SK-N-SH (cell line): ENCODE results near the gene MTPN. TPM values are rescaled to one million over a fixed set of nuclear protein-coding genes. Genes with fewer than 3 reads are reported as not detected.

Experiments
- CTCF ChIA-PET: fragments of 300-600, 350-600 bp; formaldehyde crosslinking; extraction: SDS; loops from one replicate; lab custom pipeline; 2021; lab: Yijun Ruan, JAX
- POLR2A ChIA-PET: fragments of 350-600 bp; sonication (Branson Sonifier 250); formaldehyde crosslinking; extraction: SDS; loops from one replicate; lab custom pipeline; 2020; ENCODE audit warnings: antibody characterized with exemption, inconsistent platforms; lab: Yijun Ruan, JAX
- DNase-seq: peaks from one replicate; pipeline ENCODE4 v3.0.0; 2012
- H2AFZ ChIP-seq: fragments of 200-600 bp; sonication (generic); 2 replicates; pipeline ENCODE4 v1.8.1; 2016; ENCODE audit warnings: antibody characterized with exemption, mild to moderate bottlenecking, low read depth
- H3F3A ChIP-seq: fragments of 200-600 bp; sonication (generic); replicated peaks from 2 replicates; pipeline ENCODE3; 2016; ENCODE audit warnings: antibody characterized with exemption, mild to moderate bottlenecking; ENCODE audit not compliant: insufficient read depth
- H3K27ac ChIP-seq, 2 experiments: fragments of 200-500 bp in 1 of 2; fragments of 200-600 bp in 1 of 2; sonication (Bioruptor generic) in 1 of 2; sonication (generic), shearing (Covaris generic) in 1 of 2; 2 replicates each; pipeline versions ENCODE4 v1.5.1 to v1.6.1; 2014 to 2016; ENCODE audit warnings: low read depth in 2 of 2, inconsistent platforms in 1 of 2, low read length in 1 of 2, mild to moderate bottlenecking in 1 of 2, mixed read lengths in 1 of 2
- H3K27me3 ChIP-seq: fragments of 200-600 bp; sonication (generic), shearing (Covaris generic); 2 replicates; pipeline ENCODE4 v1.6.1; 2016; ENCODE audit warnings: mixed run types; ENCODE audit not compliant: insufficient read depth
- H3K36me3 ChIP-seq, 2 experiments: fragments of 200-500 bp in 1 of 2; fragments of 200-600 bp in 1 of 2; sonication (Bioruptor generic) in 1 of 2; sonication (generic) in 1 of 2; replicated peaks in 1 of 2; 2 replicates each; pipeline versions ENCODE3 to v1.5.1; 2014 to 2016; ENCODE audit warnings: low read length in 1 of 2, mild to moderate bottlenecking in 1 of 2; ENCODE audit not compliant: insufficient read depth in 2 of 2, control insufficient read depth in 1 of 2
- H3K4me1 ChIP-seq, 2 experiments: fragments of 200-500 bp in 1 of 2; fragments of 200-600 bp in 1 of 2; sonication (Bioruptor generic) in 1 of 2; sonication (generic), shearing (Covaris generic) in 1 of 2; 2 replicates each; pipeline versions ENCODE4 v1.5.1 to v1.6.1; 2014 to 2016; ENCODE audit warnings: low read depth in 1 of 2, low read length in 1 of 2, mixed run types in 1 of 2; ENCODE audit not compliant: insufficient read depth in 2 of 2, control insufficient read depth in 1 of 2
- H3K4me2 ChIP-seq: fragments of 200-600 bp; sonication (generic), shearing (Covaris generic); 2 replicates; pipeline ENCODE4 v1.6.1; 2017; ENCODE audit warnings: mixed run types
- H3K4me3 ChIP-seq, 2 experiments: fragments of 200-500 bp in 1 of 2; fragments of 200-600 bp in 1 of 2; sonication (Bioruptor generic) in 1 of 2; sonication (generic), shearing (Covaris generic) in 1 of 2; 2 replicates each; pipeline versions ENCODE4 v1.5.1 to v1.8.1; 2014 to 2016; ENCODE audit warnings: low read depth in 2 of 2, inconsistent platforms in 1 of 2, low read length in 1 of 2, mild to moderate bottlenecking in 1 of 2, mixed read lengths in 1 of 2, moderate library complexity in 1 of 2
- H3K79me2 ChIP-seq: fragments of 200-600 bp; sonication (generic); 2 replicates; pipeline ENCODE4 v1.8.1; 2017; ENCODE audit warnings: mild to moderate bottlenecking; ENCODE audit not compliant: insufficient read depth
- H3K9ac ChIP-seq: fragments of 200-600 bp; sonication (generic); 2 replicates; pipeline ENCODE4 v1.6.1; 2017; ENCODE audit warnings: mixed run types
- H3K9me2 ChIP-seq: fragments of 200-600 bp; sonication (generic); 2 replicates; pipeline ENCODE4 v1.6.1; 2017; ENCODE audit warnings: mixed run types
- H3K9me3 ChIP-seq: fragments of 200-600 bp; sonication (generic); 2 replicates; pipeline ENCODE4 v1.6.1; 2017; ENCODE audit warnings: mixed run types, mild to moderate bottlenecking, moderate library complexity
- H4K20me1 ChIP-seq: fragments of 200-600 bp; sonication (generic); 2 replicates; pipeline ENCODE4 v1.6.1; 2017; ENCODE audit warnings: mild to moderate bottlenecking, mixed run types; ENCODE audit not compliant: insufficient read depth
- ELF1 ChIP-seq: IDR thresholded peaks from 2 replicates; pipeline ENCODE4 v1.4.0; 2012
- FOXJ3 ChIP-seq: sonication (generic); formaldehyde crosslinking; IDR thresholded peaks from 2 replicates; pipeline ENCODE4 v1.5.1; 2020; ENCODE audit warnings: mild to moderate bottlenecking, missing genetic modification reagents
- MEF2A ChIP-seq: IDR thresholded peaks from 2 replicates; pipeline ENCODE4 v1.4.0; 2012; ENCODE audit warnings: low read depth, borderline replicate concordance
- MXI1 ChIP-seq: IDR thresholded peaks from 2 replicates; pipeline ENCODE4 v1.6.1; 2012; ENCODE audit warnings: mild to moderate bottlenecking, low read depth, low read length, improper control_type of control experiment
- NRF1 ChIP-seq: IDR thresholded peaks from 2 replicates; pipeline ENCODE4 v1.6.1; 2012; ENCODE audit warnings: low read depth, mild to moderate bottlenecking, low read length
- SIN3A ChIP-seq: IDR thresholded peaks from 2 replicates; pipeline ENCODE4 v1.6.1; 2012; ENCODE audit warnings: low read depth, mild to moderate bottlenecking, low read length, moderate library complexity, borderline replicate concordance
- TAF1 ChIP-seq: IDR thresholded peaks from 2 replicates; pipeline ENCODE4 v1.6.1; 2012; ENCODE audit warnings: low read depth, mild to moderate bottlenecking, low read length, moderate library complexity, borderline replicate concordance
- YY1 ChIP-seq: IDR thresholded peaks from 2 replicates; pipeline ENCODE4 v1.4.0; 2012; ENCODE audit warnings: low read depth, mild to moderate bottlenecking
- WGBS: methylation state at CpG from one replicate; pipeline ENCODE4 v1.1.6; 2017; ENCODE audit warnings: low lambda C conversion rate; 5-methylcytosine and 5-hydroxymethylcytosine counted together
- polyA plus RNA-seq, 3 experiments: library from polyadenylated mRNA; depleted of rRNA; stranded (reverse); fragments of >200 nt; gene quantifications; 2 replicates each; pipeline ENCODE4 v1.2.3, GENCODE V29; 2012
- TF ChIP-seq, protein P1 (sequence below): IDR thresholded peaks from 2 replicates; pipeline ENCODE4 v1.4.0; 2012; ENCODE audit warnings: low read depth
- TF ChIP-seq, protein P2 (sequence below): IDR thresholded peaks from 2 replicates; pipeline ENCODE4 v1.6.1; 2012; ENCODE audit warnings: mild to moderate bottlenecking, low read depth, low read length, moderate library complexity
- TF ChIP-seq, protein P3 (sequence below): IDR thresholded peaks from 2 replicates; pipeline ENCODE4 v1.4.0; 2012; ENCODE audit warnings: low read depth, borderline replicate concordance
- TF ChIP-seq, protein P4 (sequence below): fragments of 200-600 bp; sonication (generic); IDR thresholded peaks from 2 replicates; pipeline ENCODE4 v1.6.1; 2017; ENCODE audit warnings: antibody characterized with exemption, mild to moderate bottlenecking, moderate library complexity
- TF ChIP-seq, protein P5 (sequence below): IDR thresholded peaks from 2 replicates; pipeline ENCODE4; 2012

The MTPN gene
- polyA plus RNA-seq, 1 of the 3 experiments (the other 2 are of a cell fraction) = 135 TPM

DNA sequence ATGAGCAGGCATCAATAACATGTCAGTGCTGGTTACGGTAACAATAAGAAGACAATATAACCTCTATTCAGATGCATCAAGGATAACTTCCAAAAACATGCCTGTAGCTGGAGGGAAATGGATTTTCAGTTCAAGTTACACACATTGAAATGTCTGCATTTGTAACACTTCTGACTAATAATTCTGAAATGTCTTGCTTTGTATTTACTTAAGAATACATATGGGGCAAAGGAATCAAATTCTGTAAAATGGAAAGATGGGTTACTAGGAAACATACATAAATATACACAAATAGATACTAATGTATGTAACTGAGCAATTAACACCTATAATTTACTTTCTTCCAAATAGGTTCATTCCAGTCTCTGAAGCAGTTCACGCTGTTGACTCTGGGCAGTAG is 18.6 kb upstream of the MTPN start:
- H4K20me1 ChIP-seq = no peaks in the 10 kb centered on the region
- H3K9ac ChIP-seq = no peak overlapping the region
- ChIA-PET POLR2A (interaction anchor here (0.6 kb wide), 1 partner anchor 1169 kb away, joined by 4 read pairs; no protein-coding TSS in a partner anchor), CTCF (interaction anchor here (0.9 to 4.1 kb wide), 2 partner anchors 13 to 195 kb away, joined by 4 to 26 read pairs; no protein-coding TSS in a partner anchor)
- no peaks in the 10 kb centered on the region for H3K9me2 ChIP-seq
- no peaks in the 10 kb centered on the region for H3K4me1 ChIP-seq
- no peaks in the 10 kb centered on the region for H3K36me3 ChIP-seq
- TF ChIP-seq, protein P1, sequence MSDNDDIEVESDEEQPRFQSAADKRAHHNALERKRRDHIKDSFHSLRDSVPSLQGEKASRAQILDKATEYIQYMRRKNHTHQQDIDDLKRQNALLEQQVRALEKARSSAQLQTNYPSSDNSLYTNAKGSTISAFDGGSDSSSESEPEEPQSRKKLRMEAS = no peak
- no peak for TF ChIP-seq ELF1
- TF ChIP-seq TAF1 = no peak
- TF ChIP-seq NRF1 = no peak
- no peak for TF ChIP-seq YY1
- TF ChIP-seq, protein P2, sequence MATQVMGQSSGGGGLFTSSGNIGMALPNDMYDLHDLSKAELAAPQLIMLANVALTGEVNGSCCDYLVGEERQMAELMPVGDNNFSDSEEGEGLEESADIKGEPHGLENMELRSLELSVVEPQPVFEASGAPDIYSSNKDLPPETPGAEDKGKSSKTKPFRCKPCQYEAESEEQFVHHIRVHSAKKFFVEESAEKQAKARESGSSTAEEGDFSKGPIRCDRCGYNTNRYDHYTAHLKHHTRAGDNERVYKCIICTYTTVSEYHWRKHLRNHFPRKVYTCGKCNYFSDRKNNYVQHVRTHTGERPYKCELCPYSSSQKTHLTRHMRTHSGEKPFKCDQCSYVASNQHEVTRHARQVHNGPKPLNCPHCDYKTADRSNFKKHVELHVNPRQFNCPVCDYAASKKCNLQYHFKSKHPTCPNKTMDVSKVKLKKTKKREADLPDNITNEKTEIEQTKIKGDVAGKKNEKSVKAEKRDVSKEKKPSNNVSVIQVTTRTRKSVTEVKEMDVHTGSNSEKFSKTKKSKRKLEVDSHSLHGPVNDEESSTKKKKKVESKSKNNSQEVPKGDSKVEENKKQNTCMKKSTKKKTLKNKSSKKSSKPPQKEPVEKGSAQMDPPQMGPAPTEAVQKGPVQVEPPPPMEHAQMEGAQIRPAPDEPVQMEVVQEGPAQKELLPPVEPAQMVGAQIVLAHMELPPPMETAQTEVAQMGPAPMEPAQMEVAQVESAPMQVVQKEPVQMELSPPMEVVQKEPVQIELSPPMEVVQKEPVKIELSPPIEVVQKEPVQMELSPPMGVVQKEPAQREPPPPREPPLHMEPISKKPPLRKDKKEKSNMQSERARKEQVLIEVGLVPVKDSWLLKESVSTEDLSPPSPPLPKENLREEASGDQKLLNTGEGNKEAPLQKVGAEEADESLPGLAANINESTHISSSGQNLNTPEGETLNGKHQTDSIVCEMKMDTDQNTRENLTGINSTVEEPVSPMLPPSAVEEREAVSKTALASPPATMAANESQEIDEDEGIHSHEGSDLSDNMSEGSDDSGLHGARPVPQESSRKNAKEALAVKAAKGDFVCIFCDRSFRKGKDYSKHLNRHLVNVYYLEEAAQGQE = no peak
- no peak for TF ChIP-seq MXI1
- no peak for TF ChIP-seq MEF2A
- TF ChIP-seq, protein P3, sequence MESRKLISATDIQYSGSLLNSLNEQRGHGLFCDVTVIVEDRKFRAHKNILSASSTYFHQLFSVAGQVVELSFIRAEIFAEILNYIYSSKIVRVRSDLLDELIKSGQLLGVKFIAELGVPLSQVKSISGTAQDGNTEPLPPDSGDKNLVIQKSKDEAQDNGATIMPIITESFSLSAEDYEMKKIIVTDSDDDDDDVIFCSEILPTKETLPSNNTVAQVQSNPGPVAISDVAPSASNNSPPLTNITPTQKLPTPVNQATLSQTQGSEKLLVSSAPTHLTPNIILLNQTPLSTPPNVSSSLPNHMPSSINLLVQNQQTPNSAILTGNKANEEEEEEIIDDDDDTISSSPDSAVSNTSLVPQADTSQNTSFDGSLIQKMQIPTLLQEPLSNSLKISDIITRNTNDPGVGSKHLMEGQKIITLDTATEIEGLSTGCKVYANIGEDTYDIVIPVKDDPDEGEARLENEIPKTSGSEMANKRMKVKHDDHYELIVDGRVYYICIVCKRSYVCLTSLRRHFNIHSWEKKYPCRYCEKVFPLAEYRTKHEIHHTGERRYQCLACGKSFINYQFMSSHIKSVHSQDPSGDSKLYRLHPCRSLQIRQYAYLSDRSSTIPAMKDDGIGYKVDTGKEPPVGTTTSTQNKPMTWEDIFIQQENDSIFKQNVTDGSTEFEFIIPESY = no peak
- TF ChIP-seq, protein P4, sequence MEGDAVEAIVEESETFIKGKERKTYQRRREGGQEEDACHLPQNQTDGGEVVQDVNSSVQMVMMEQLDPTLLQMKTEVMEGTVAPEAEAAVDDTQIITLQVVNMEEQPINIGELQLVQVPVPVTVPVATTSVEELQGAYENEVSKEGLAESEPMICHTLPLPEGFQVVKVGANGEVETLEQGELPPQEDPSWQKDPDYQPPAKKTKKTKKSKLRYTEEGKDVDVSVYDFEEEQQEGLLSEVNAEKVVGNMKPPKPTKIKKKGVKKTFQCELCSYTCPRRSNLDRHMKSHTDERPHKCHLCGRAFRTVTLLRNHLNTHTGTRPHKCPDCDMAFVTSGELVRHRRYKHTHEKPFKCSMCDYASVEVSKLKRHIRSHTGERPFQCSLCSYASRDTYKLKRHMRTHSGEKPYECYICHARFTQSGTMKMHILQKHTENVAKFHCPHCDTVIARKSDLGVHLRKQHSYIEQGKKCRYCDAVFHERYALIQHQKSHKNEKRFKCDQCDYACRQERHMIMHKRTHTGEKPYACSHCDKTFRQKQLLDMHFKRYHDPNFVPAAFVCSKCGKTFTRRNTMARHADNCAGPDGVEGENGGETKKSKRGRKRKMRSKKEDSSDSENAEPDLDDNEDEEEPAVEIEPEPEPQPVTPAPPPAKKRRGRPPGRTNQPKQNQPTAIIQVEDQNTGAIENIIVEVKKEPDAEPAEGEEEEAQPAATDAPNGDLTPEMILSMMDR = no peak
- no peak for TF ChIP-seq FOXJ3 (CRISPR knock-in tag)
- no peak for TF ChIP-seq SIN3A
- TF ChIP-seq, protein P5, sequence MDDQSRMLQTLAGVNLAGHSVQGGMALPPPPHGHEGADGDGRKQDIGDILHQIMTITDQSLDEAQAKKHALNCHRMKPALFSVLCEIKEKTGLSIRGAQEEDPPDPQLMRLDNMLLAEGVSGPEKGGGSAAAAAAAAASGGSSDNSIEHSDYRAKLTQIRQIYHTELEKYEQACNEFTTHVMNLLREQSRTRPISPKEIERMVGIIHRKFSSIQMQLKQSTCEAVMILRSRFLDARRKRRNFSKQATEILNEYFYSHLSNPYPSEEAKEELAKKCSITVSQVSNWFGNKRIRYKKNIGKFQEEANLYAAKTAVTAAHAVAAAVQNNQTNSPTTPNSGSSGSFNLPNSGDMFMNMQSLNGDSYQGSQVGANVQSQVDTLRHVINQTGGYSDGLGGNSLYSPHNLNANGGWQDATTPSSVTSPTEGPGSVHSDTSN = no peak
- H3K27ac ChIP-seq = no peak overlapping the region
- no peak overlapping the region for H3K4me3 ChIP-seq
- H3K4me2 ChIP-seq = no peak overlapping the region
- no peak overlapping the region for H2AFZ ChIP-seq
- DNase-seq = no peak
- no peaks in the 10 kb centered on the region for H3K27me3 ChIP-seq
- 82% methylated on average over 2 of the region's 2 CpGs for WGBS
- no peaks in the 10 kb centered on the region for H3K9me3 ChIP-seq
- no peaks in the 10 kb centered on the region for H3K79me2 ChIP-seq
- no peaks in the 10 kb centered on the region for H3F3A ChIP-seq
